ENCODE data around the gene SPEG. TPM values are rescaled to one million over a fixed set of nuclear protein-coding genes. Genes with fewer than 3 reads are reported as not detected.
A peak's percentile ranks its signal among the peaks of the same experiment; 100 is the strongest.

Gene SPEG
- total and polyA plus RNA-seq, 2 of the 8 experiments (the other 6 are each of a cell fraction or from before 2014, with no cell fraction given): 19.9 to 32.0 TPM

DNA sequence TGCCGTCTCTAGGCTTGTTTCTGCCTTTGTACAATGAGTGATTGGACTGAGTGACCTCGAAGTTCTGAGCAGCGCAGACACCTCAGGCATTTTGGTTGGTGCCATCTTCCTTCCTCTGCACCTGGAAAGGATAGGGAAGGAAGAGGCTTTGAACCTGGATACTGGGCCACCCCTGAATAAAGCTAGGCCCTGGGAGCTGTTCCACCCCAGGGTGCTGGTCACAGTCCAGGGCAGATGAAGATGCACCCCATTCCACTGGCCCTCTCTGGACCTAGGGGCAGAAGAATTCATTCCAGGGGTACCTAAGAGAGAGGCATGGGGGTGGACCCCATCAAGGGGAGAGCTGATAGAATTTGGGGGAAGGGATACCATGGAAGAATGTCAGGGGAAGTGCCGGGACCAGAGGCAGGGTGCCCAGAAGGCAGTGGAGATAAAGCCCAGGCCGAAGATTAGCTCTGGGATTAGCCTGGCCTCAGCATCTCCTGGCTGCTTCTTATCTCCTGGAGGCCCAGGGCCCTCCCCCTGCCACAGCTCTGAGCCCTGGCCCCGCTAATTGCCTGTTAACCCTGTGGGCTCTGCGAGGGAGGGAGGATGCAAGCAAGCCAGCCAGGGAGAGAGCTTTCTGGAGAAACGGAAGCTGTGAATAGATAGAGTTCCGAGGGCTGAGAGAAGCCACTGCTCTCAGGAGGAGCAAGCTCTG is 91.0 kb downstream of the SPEG start:
- CTCF ChIA-PET (ENCODE audit: partially characterized antibody): interaction anchor here (1.2 to 113.1 kb wide), 8 partner anchors 4 to 132 kb away, joined by 3 to 7248 read pairs (median 370); partner anchors contain the start of genes ASIC4, DES, GMPPA and SPEG
- Histone ChIP-seq H3K4ac (replicated peaks; ENCODE audit: insufficient read length, low read depth, low read length) (no peak overlapping the region), H3K27me3 (replicated peaks in 1 of 4; ENCODE audit: control insufficient read depth in 3 of 4, extremely low read depth in 1 of 4, insufficient read depth in 3 of 4, low read length in 3 of 4) (peaks cover 0 to 24% (median 12%) of the 10 kb centered on the region in 4 experiments; a peak in 6 of 7 replicates), H2BK20ac (ENCODE audit: low read length) (no peak overlapping the region), H3K36me3 (ENCODE audit: control insufficient read depth in 2 of 4, insufficient read depth in 4 of 4, low read length in 3 of 4) (no peaks in the 10 kb centered on the region), H3K14ac (ENCODE audit: insufficient read length) (no peak overlapping the region), H3K79me1 (ENCODE audit: low read depth, low read length) (no peaks in the 10 kb centered on the region), H3K4me1 (replicated peaks in 1 of 4; ENCODE audit: control insufficient read depth in 3 of 4, insufficient read depth in 4 of 4, low read length in 3 of 4) (peaks cover 0 to 31% (median 20%) of the 10 kb centered on the region in 4 experiments; a peak in 6 of 7 replicates), H4K5ac (ENCODE audit: insufficient read length, low read depth, low read length) (no peak overlapping the region), H3K79me2 (ENCODE audit: control insufficient read depth in 1 of 2, insufficient read depth in 2 of 2, low read length in 2 of 2) (no peaks in the 10 kb centered on the region), H2BK5ac (ENCODE audit: low read depth, low read length) (no peak overlapping the region), H3K23ac (ENCODE audit: insufficient read length) (no peak overlapping the region), H3K9me3 (ENCODE audit: insufficient read depth in 2 of 2, low read depth in 1 of 2, low read length in 1 of 2) (no peaks in the 10 kb centered on the region), H3K18ac (ENCODE audit: extremely low read depth, low read length) (no peak overlapping the region), H3K9ac (replicated peaks in 1 of 4; ENCODE audit: extremely low read depth in 1 of 4, low read depth in 3 of 4, low read length in 3 of 4) (no peak overlapping the region), H3K27ac (ENCODE audit: low read depth, low read length) (no peak overlapping the region), H2BK15ac (ENCODE audit: low read length) (peak overlapping the region; percentile 55; the same call in 1 of the 2 replicates), H2BK12ac (ENCODE audit: low read depth, low read length) (no peak overlapping the region), H2AK5ac (ENCODE audit: low read depth, low read length) (no peak overlapping the region), H3K4me3 (ENCODE audit: extremely low read depth in 1 of 4, insufficient read depth in 2 of 4, low read depth in 3 of 4, low read length in 4 of 4) (no peak overlapping the region), H3K4me2 (ENCODE audit: insufficient read depth in 1 of 2, low read depth in 2 of 2, low read length in 2 of 2) (no peak overlapping the region), H4K91ac (replicated peaks; ENCODE audit: insufficient read length, low read length) (no peak overlapping the region), H4K20me1 (replicated peaks in 1 of 2; ENCODE audit: control insufficient read depth in 1 of 2, insufficient read depth in 2 of 2, low read length in 2 of 2) (no peaks in the 10 kb centered on the region), H2BK120ac (replicated peaks; ENCODE audit: low read depth, low read length) (no peak overlapping the region), H3K23me2 (ENCODE audit: low read depth, low read length) (peaks cover 2% of the 10 kb centered on the region; the same call in 1 of the 2 replicates), H3K56ac (replicated peaks; ENCODE audit: insufficient read length, low read depth, low read length) (no peak overlapping the region), H2AFZ (ENCODE audit: low read length) (no peak overlapping the region), H4K8ac (ENCODE audit: extremely low read depth, insufficient read depth, low read length) (no peak overlapping the region; the same call in 1 of the 2 replicates)
- POLR2A ChIA-PET (ENCODE audit: partially characterized antibody): interaction anchor here (0.5 to 2.7 kb wide), 8 partner anchors 14 to 206 kb away, joined by 3 to 10 read pairs (median 4); partner anchors contain the start of genes CHPF, GMPPA and TMEM198
- FAIRE-seq (no peak), DNase-seq (ENCODE audit: low read depth in 1 of 2, low spot score in 2 of 2) (no peak)
- WGBS, 2 experiments (ENCODE audit: extremely low coverage in 1 of 2, insufficient coverage in 1 of 2, insufficient read length in 1 of 2, insufficient replicate concordance in 2 of 2, low coverage in 1 of 2, low lambda C conversion rate in 2 of 2, missing lambda C conversion rate in 1 of 2): 79% methylated on average over 9 of the region's 9 CpGs; no CpG with 5 or more reads in 1 of the 2 experiments
- no peak for TF ChIP-seq GABPA (IDR thresholded peaks at IDR 0.05; ENCODE audit: borderline replicate concordance, insufficient read depth, low read length)
- no peak for TF ChIP-seq KDM5A (IDR thresholded peaks at IDR 0.05; ENCODE audit: low read length)
- TF ChIP-seq CBX5 (IDR thresholded peaks at IDR 0.05; ENCODE audit: low read depth, low read length): no peak
- TF ChIP-seq CHD1 (IDR thresholded peaks at IDR 0.05; ENCODE audit: low read depth, low read length): no peak
- no peak for TF ChIP-seq EGR1 (IDR thresholded peaks at IDR 0.05; ENCODE audit: borderline replicate concordance, low read depth, low read length)
- no peak for TF ChIP-seq RAD21 (IDR thresholded peaks at IDR 0.05 in 1 of 2, conservative IDR thresholded peaks at IDR 0.05 in 1 of 2; ENCODE audit: low read depth in 2 of 2, low read length in 2 of 2)
- no peak for TF ChIP-seq TAF1 (IDR thresholded peaks at IDR 0.05; ENCODE audit: low read depth, low read length)
- no peak for TF ChIP-seq HDAC2 (IDR thresholded peaks at IDR 0.05; ENCODE audit: borderline replicate concordance in 1 of 2, low read depth in 2 of 2, low read length in 2 of 2)
- no peak for TF ChIP-seq POLR2A (IDR thresholded peaks at IDR 0.05; ENCODE audit: control extremely low read depth in 1 of 2, low read depth in 2 of 2, low read length in 2 of 2)
- no peak for TF ChIP-seq SIX5 (IDR thresholded peaks at IDR 0.05; ENCODE audit: low read depth, low read length)
- TF ChIP-seq POLR2AphosphoS5 (IDR thresholded peaks at IDR 0.05; ENCODE audit: low read depth, low read length): no peak
